Trophoblast cell (in vitro differentiated cells and primary cell): ENCODE measurements around the gene TTC39A.

Source experiments
- DNase-seq, 2 donors: peaks; one replicate each; pipeline ENCODE4 v3.0.0-alpha.2; 2016
- H2AFZ ChIP-seq: 2 replicates; pipeline ENCODE4 v1.6.1; 2013; ENCODE audit warnings: low read length, moderate library complexity, mild to moderate bottlenecking; ENCODE audit not compliant: insufficient read depth, poor library complexity
- H2AK5ac ChIP-seq: 2 replicates; pipeline ENCODE4 v1.6.1; 2013; ENCODE audit warnings: mild to moderate bottlenecking, low read length
- H2BK120ac ChIP-seq: 2 replicates; pipeline ENCODE4 v1.6.1; 2013; ENCODE audit warnings: low read length, mild to moderate bottlenecking, moderate library complexity; ENCODE audit not compliant: insufficient read depth, poor library complexity
- H2BK12ac ChIP-seq: 2 replicates; pipeline ENCODE4 v1.6.1; 2013; ENCODE audit warnings: mild to moderate bottlenecking, low read length, moderate library complexity
- H2BK5ac ChIP-seq: 2 replicates; pipeline ENCODE4 v1.6.1; 2013; ENCODE audit warnings: low read length, low read depth, moderate library complexity, mild to moderate bottlenecking; ENCODE audit not compliant: poor library complexity
- H3K14ac ChIP-seq: 2 replicates; pipeline ENCODE4 v1.6.1; 2013; ENCODE audit warnings: mild to moderate bottlenecking, low read length
- H3K18ac ChIP-seq: 2 replicates; pipeline ENCODE4 v1.6.1; 2013; ENCODE audit warnings: mild to moderate bottlenecking, low read length
- H3K23ac ChIP-seq: 2 replicates; pipeline ENCODE4 v1.6.1; 2013; ENCODE audit warnings: low read length
- H3K27ac ChIP-seq: 2 replicates; pipeline ENCODE4 v1.5.1; 2013; ENCODE audit warnings: low read depth, mild to moderate bottlenecking, inconsistent platforms, low read length, moderate library complexity
- H3K27me3 ChIP-seq: 2 replicates; pipeline ENCODE4 v1.6.1; 2013; ENCODE audit warnings: inconsistent platforms, mild to moderate bottlenecking, low read length, moderate library complexity; ENCODE audit not compliant: insufficient read depth
- H3K36me3 ChIP-seq, 2 experiments: 1 replicate in 1 of 2; 2 replicates in 1 of 2; pipeline ENCODE4 v1.6.1; 2013; ENCODE audit warnings: low read length in 2 of 2, mild to moderate bottlenecking in 2 of 2, moderate library complexity in 1 of 2; ENCODE audit not compliant: insufficient read depth in 2 of 2, control insufficient read depth in 1 of 2
- H3K4ac ChIP-seq: 2 replicates; pipeline ENCODE4 v1.6.1; 2013; ENCODE audit warnings: low read depth, mild to moderate bottlenecking, low read length, moderate library complexity
- H3K4me1 ChIP-seq, 2 experiments: 1 replicate in 1 of 2; 2 replicates in 1 of 2; pipeline ENCODE4 v1.6.1; 2013; ENCODE audit warnings: low read length in 2 of 2, mild to moderate bottlenecking in 2 of 2, moderate library complexity in 1 of 2; ENCODE audit not compliant: insufficient read depth in 2 of 2, control insufficient read depth in 1 of 2
- H3K4me2 ChIP-seq: 2 replicates; pipeline ENCODE4 v1.6.1; 2013; ENCODE audit warnings: inconsistent platforms, mild to moderate bottlenecking, low read length, moderate library complexity
- H3K4me3 ChIP-seq: 2 replicates; pipeline ENCODE4 v1.5.1; 2013; ENCODE audit warnings: mild to moderate bottlenecking, low read depth, low read length, inconsistent platforms
- H3K79me1 ChIP-seq: one replicate; pipeline ENCODE4 v1.6.1; 2013; ENCODE audit warnings: low read length
- H3K79me2 ChIP-seq: 2 replicates; pipeline ENCODE4 v1.6.1; 2013; ENCODE audit warnings: low read length, mild to moderate bottlenecking; ENCODE audit not compliant: control insufficient read depth, insufficient read depth, poor library complexity
- H3K9ac ChIP-seq: 2 replicates; pipeline ENCODE4 v1.6.1; 2013; ENCODE audit warnings: mild to moderate bottlenecking, low read length
- H3K9me3 ChIP-seq: 2 replicates; pipeline ENCODE4 v1.6.1; 2013; ENCODE audit warnings: low read depth, mild to moderate bottlenecking, control low read depth, inconsistent platforms, low read length; ENCODE audit not compliant: insufficient read depth
- H4K12ac ChIP-seq: 2 replicates; pipeline ENCODE4 v1.6.1; 2013; ENCODE audit warnings: low read depth, mild to moderate bottlenecking, low read length, moderate library complexity
- H4K8ac ChIP-seq: 2 replicates; pipeline ENCODE4 v1.6.1; 2013; ENCODE audit warnings: low read depth, mild to moderate bottlenecking, low read length, moderate library complexity
- H4K91ac ChIP-seq: one replicate; pipeline ENCODE4 v1.6.1; 2013; ENCODE audit warnings: low read depth, mild to moderate bottlenecking, low read length, moderate library complexity
- WGBS: extraction: QIAGEN DNeasy Blood & Tissue Kit; methylation state at CpG from one replicate; pipeline ENCODE4 v1.1.7; 2013; ENCODE audit warnings: missing lambda C conversion rate; ENCODE audit not compliant: insufficient read length, insufficient coverage; ENCODE audit errors: extremely low coverage; 5-methylcytosine and 5-hydroxymethylcytosine counted together

The TTC39A gene

DNA sequence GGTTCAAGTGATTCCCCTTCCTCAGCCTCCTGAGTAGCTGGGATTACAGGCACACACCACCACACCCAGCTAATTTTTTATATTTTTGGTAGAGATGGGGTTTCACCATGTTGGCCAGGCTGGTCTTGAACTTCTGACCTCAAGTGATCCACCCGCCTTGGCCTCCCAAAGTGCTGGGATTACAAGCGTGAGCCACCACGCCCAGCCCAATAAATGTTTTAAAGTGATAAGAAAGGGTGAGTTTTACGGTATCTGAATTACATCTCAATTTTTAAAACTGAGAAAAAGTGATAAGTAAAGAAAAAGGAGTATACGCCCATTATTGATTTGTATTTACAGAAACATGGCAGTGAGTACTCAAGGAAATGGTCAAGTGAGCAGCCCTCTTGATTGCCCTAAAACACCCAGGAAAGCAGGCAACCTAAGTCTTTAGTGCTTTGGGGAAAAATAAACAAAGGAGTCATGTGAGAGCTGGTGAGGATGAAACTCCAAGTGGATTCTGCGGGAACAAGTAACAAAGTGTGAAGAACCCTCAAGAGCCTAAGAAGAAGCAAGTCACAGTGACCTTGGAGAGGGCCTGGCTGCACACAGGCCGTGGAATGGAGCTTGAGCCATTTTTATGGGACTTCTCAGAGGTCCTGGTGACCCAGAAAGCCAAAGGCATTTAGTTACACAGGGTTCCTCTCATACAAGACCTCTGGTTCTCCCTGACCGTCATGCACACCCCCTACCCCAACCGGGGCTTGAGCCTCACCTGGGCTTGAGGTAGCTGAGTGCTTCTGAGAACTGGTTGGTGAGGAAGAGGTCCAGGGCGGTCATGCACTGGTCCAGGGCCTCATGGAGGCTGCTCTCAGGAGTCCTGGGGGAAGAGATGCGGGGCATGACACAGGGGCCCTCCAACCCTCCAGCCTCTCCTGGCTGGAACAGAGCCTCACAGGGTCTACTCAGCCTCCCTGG, 9.1 kb downstream of the TTC39A start:
- Histone ChIP-seq H2BK120ac (no peak overlapping the region), H4K8ac (no peak overlapping the region), H2AK5ac (no peak overlapping the region), H3K36me3 (no peaks in the 10 kb centered on the region), H3K4me2 (no peak overlapping the region), H3K9ac (no peak overlapping the region), H3K27ac (no peak overlapping the region), H2BK5ac (no peak overlapping the region), H3K14ac (no peak overlapping the region), H3K4ac (no peak overlapping the region), H4K12ac (no peak overlapping the region), H3K23ac (no peak overlapping the region), H4K91ac (no peak overlapping the region), H3K18ac (no peak overlapping the region), H3K9me3 (no peaks in the 10 kb centered on the region), H3K79me1 (no peaks in the 10 kb centered on the region), H3K4me1 (no peaks in the 10 kb centered on the region), H3K27me3 (no peaks in the 10 kb centered on the region), H2AFZ (no peak overlapping the region), H3K79me2 (no peaks in the 10 kb centered on the region), H3K4me3 (no peak overlapping the region), H2BK12ac (no peak overlapping the region)
- no peak for DNase-seq
- no CpG with 5 or more reads among the region's 11 CpGs for WGBS

DNA sequence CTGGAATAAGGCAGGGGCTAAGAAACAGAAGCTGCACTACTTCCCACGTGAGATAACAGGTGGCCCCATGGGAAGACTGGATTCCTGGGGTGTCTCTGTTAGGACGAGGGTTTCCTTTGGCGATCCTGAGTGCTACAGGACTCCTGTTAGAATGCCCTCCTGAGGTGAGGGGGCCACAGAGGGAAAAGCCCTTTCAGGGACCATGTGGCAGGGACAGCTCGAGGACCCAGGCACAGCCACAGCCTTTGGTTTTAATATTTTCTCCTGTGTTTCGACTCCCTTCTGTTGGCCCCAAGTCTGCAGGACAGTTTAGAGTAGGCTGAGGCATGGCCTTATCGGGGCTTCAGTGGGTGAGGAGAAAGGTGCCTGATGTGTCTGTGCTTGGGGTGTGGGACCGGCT, 12.6 kb downstream of the TTC39A start:
- no peak overlapping the region for H3K27ac ChIP-seq
- no peak overlapping the region for H2BK12ac ChIP-seq
- H3K4ac ChIP-seq: no peak overlapping the region
- DNase-seq: no peak
- no CpG with 5 or more reads among the region's 7 CpGs for WGBS
- H2BK5ac ChIP-seq: no peak overlapping the region
- H4K8ac ChIP-seq: no peak overlapping the region
- H3K4me1 ChIP-seq: peaks cover 3 to 9% of the 10 kb centered on the region in 2 experiments
- no peak overlapping the region for H2AFZ ChIP-seq
- no peaks in the 10 kb centered on the region for H3K9me3 ChIP-seq
- no peaks in the 10 kb centered on the region for H3K27me3 ChIP-seq
- H3K4me2 ChIP-seq: no peak overlapping the region
- H3K36me3 ChIP-seq: no peaks in the 10 kb centered on the region
- no peak overlapping the region for H3K4me3 ChIP-seq
- H3K9ac ChIP-seq: no peak overlapping the region
- H2BK120ac ChIP-seq: no peak overlapping the region
- H4K91ac ChIP-seq: no peak overlapping the region
- no peak overlapping the region for H2AK5ac ChIP-seq
- peaks cover 3% of the 10 kb centered on the region for H3K79me1 ChIP-seq
- no peak overlapping the region for H3K14ac ChIP-seq
- no peaks in the 10 kb centered on the region for H3K79me2 ChIP-seq
- no peak overlapping the region for H3K18ac ChIP-seq
- no peak overlapping the region for H4K12ac ChIP-seq
- H3K23ac ChIP-seq: no peak overlapping the region

DNA sequence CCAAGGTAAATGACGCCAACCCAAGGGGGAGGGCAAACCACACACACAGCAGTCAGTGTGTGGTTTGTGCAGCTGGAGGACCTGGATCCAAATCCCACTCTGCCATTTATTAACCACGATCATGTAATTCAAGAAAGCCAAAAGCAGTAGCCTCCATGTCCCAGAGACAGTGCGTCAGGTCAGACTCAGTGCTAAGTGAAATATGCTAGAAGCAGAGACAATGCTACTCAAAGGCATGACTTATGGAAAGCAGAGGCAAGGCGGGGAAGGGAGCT, 13.6 kb downstream of the TTC39A start:
- Histone ChIP-seq H3K4ac (no peak overlapping the region), H3K4me3 (no peak overlapping the region), H3K36me3 (no peaks in the 10 kb centered on the region), H2BK5ac (no peak overlapping the region), H3K9me3 (no peaks in the 10 kb centered on the region), H3K27ac (no peak overlapping the region), H3K79me1 (peaks cover 3% of the 10 kb centered on the region), H2BK12ac (no peak overlapping the region), H4K91ac (no peak overlapping the region), H3K79me2 (no peaks in the 10 kb centered on the region), H2BK120ac (no peak overlapping the region), H2AK5ac (no peak overlapping the region), H3K14ac (no peak overlapping the region), H4K8ac (no peak overlapping the region), H3K27me3 (no peaks in the 10 kb centered on the region), H4K12ac (no peak overlapping the region), H3K9ac (no peak overlapping the region), H3K4me2 (no peak overlapping the region), H3K18ac (no peak overlapping the region), H3K4me1 (peaks cover 3 to 9% of the 10 kb centered on the region in 2 experiments), H3K23ac (no peak overlapping the region), H2AFZ (no peak overlapping the region)
- no peak for DNase-seq
- WGBS: no CpG with 5 or more reads among the region's 4 CpGs

DNA sequence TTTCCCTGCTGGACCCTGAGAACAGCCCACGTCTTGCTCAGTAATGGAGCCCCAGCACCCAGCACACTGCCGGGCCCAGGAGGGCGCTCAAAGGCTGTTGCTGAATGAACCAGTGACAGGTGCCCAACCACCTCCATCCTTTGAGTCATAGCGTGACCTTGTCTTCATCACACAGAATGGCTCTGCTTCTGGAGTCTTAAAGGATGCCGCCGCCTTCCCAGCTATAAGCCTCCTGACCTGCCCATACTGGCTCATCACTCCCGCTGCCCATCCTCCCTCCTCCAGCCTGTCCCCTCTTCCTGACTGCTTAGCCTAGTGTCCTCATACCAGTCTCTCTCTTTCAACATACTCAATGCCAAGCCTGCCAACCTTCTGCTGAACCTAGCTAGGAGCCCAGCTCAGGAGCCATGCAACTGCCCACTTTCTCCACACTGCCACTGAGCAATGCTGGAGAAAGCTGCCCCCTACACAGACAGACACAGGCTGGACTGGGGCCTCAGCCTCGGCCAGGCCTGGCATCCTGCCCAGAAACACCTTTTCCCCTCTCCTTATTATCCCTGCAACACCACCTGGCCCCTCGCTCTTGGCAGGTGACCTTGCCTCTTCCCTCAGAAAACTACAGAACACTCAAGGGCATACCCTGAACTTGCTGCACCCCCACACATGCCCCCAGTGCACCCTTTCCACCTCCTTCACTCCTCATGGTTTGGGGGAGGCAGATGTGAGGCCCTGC, 14.1 kb downstream of the TTC39A start:
- no peak overlapping the region for H3K4me2 ChIP-seq
- H3K4me3 ChIP-seq: no peak overlapping the region
- H3K79me1 ChIP-seq: peaks cover 3% of the 10 kb centered on the region
- no peak overlapping the region for H3K14ac ChIP-seq
- H3K9me3 ChIP-seq: no peaks in the 10 kb centered on the region
- no peak overlapping the region for H2BK120ac ChIP-seq
- H3K36me3 ChIP-seq: no peaks in the 10 kb centered on the region
- H3K23ac ChIP-seq: no peak overlapping the region
- peaks cover 3 to 9% of the 10 kb centered on the region in 2 experiments for H3K4me1 ChIP-seq
- H4K8ac ChIP-seq: no peak overlapping the region
- H3K18ac ChIP-seq: no peak overlapping the region
- H2AK5ac ChIP-seq: no peak overlapping the region
- H3K27me3 ChIP-seq: no peaks in the 10 kb centered on the region
- no peak overlapping the region for H2BK5ac ChIP-seq
- no peaks in the 10 kb centered on the region for H3K79me2 ChIP-seq
- WGBS: no CpG with 5 or more reads among the region's 9 CpGs
- H3K27ac ChIP-seq: no peak overlapping the region
- H2AFZ ChIP-seq: no peak overlapping the region
- H2BK12ac ChIP-seq: no peak overlapping the region
- DNase-seq: no peak
- no peak overlapping the region for H4K12ac ChIP-seq
- no peak overlapping the region for H3K4ac ChIP-seq
- no peak overlapping the region for H4K91ac ChIP-seq
- no peak overlapping the region for H3K9ac ChIP-seq
